Measurements from ENCODE around the gene SH3BP4. TPM values are rescaled to one million over a fixed set of nuclear protein-coding genes. Genes with fewer than 3 reads are reported as not detected.
"Not testable (repeated sequence)": the region's sequence is repeated elsewhere in the genome, so short reads cannot be mapped to it uniquely, and the experiment has no call there.

The SH3BP4 gene
- total RNA-seq, 2 experiments from 2014 or later = 0.06 TPM; not detected in 1

DNA sequence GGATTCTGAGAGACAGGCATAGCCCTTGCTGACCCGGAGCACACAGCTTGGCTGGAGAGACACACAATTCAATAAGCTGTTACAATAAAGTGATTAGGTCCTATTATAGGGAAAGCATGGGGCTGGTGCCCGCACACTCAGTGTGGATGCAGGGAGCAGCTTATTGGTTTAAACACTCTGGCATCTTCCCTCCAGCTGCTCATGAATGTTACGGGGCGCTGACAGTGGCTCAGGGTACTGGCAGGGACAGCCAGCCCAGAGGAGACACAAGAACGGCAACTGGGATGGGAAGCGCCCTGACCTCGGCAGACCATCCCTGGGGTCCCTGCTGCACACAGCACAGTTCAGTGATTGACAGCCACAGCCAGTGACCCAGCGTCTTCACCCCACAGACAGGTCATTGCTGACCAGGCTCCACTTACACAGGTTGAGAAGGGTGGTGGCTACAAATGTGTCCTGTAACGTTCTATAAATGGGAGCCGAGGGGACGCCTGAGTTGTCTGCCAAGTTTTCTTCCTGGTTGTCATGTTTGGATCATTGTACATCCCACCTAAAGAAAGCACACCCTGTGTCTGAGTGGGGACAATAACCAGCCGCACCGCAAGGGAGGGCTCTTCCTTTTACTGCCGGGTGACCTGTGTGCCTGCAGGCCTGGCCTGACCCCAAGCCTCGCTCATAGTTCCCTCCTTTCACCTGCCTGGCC, 60.3 kb downstream of the SH3BP4 start:
- no TSS peak for BruUV-seq (replicated peaks)
- POLR2A ChIA-PET = interaction anchor here (0.6 kb wide), 1 partner anchor 1502 kb away, joined by 4 read pairs; no protein-coding TSS in a partner anchor
- no peak overlapping the region for H2AFZ ChIP-seq (ENCODE audit: low read length)
- H3K4me3 ChIP-seq (ENCODE audit: low read depth, low read length, poor library complexity, severe bottlenecking) = no peak overlapping the region
- no peaks in the 10 kb centered on the region for H3K9me2 ChIP-seq (ENCODE audit: insufficient read depth, low read length)
- TF ChIP-seq, protein P1, sequence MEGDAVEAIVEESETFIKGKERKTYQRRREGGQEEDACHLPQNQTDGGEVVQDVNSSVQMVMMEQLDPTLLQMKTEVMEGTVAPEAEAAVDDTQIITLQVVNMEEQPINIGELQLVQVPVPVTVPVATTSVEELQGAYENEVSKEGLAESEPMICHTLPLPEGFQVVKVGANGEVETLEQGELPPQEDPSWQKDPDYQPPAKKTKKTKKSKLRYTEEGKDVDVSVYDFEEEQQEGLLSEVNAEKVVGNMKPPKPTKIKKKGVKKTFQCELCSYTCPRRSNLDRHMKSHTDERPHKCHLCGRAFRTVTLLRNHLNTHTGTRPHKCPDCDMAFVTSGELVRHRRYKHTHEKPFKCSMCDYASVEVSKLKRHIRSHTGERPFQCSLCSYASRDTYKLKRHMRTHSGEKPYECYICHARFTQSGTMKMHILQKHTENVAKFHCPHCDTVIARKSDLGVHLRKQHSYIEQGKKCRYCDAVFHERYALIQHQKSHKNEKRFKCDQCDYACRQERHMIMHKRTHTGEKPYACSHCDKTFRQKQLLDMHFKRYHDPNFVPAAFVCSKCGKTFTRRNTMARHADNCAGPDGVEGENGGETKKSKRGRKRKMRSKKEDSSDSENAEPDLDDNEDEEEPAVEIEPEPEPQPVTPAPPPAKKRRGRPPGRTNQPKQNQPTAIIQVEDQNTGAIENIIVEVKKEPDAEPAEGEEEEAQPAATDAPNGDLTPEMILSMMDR (conservative IDR thresholded peaks at IDR 0.05; ENCODE audit: low read length) = no peak
- no peak for TF ChIP-seq EZH2phosphoT487 (IDR thresholded peaks at IDR 0.05; ENCODE audit: borderline replicate concordance, low read depth, low read length)
- intact Hi-C loops (cut with micrococcal nuclease; ENCODE audit: unreplicated experiment) = no loop called here
- no peaks in the 10 kb centered on the region for H3K9me3 ChIP-seq (ENCODE audit: low read length)
- no peak overlapping the region for H3K27ac ChIP-seq (ENCODE audit: low read depth, low read length, poor library complexity, severe bottlenecking)
- no peaks in the 10 kb centered on the region for H3K79me2 ChIP-seq (ENCODE audit: insufficient read depth, low read depth, low read length)
- H3K36me3 ChIP-seq (ENCODE audit: insufficient read depth, low read length) = no peaks in the 10 kb centered on the region
- H3K4me1 ChIP-seq (ENCODE audit: insufficient read depth, low read length, poor library complexity, severe bottlenecking) = no peaks in the 10 kb centered on the region
- no peak overlapping the region for H3K4me2 ChIP-seq (ENCODE audit: low read length)
- no peak for DNase-seq (ENCODE audit: low spot score)
- no peaks in the 10 kb centered on the region for H4K20me1 ChIP-seq (ENCODE audit: insufficient read depth, low read length)
- CTCF ChIA-PET (ENCODE audit: unreplicated experiment) = no interaction called here

DNA sequence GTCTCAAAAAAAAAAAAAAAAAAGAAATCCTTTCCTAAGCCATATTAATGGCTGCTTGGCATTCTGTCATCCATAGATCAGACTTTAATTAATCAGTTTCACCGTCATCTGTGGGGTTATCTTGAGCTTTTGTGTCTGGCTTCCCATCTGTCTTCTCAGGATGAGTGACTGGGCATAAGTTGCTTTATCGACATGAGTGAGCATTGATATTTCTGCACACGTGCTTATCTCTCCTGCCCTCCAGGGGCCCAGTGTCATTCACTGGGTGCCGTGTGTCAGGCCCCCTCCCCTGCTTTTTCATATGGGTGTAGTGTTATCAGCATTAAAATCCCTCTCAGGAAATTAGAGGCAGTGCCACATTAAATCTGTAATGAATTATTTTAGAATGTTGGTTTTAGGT, 65.6 kb downstream of the SH3BP4 start:
- ChIA-PET CTCF (ENCODE audit: unreplicated experiment) (interaction anchor here (0.7 kb wide), 1 partner anchor 117 kb away, joined by 3 read pairs; no protein-coding TSS in a partner anchor), POLR2A (no interaction called here)
- TF ChIP-seq, protein P1 (conservative IDR thresholded peaks at IDR 0.05; ENCODE audit: low read length) = no peak
- TF ChIP-seq EZH2phosphoT487 (IDR thresholded peaks at IDR 0.05; ENCODE audit: borderline replicate concordance, low read depth, low read length) = no peak
- Histone ChIP-seq H3K4me3 (ENCODE audit: low read depth, low read length, poor library complexity, severe bottlenecking) (no peak overlapping the region), H3K9me2 (ENCODE audit: insufficient read depth, low read length) (no peaks in the 10 kb centered on the region), H3K4me2 (ENCODE audit: low read length) (no peak overlapping the region), H4K20me1 (ENCODE audit: insufficient read depth, low read length) (no peaks in the 10 kb centered on the region), H3K27ac (ENCODE audit: low read depth, low read length, poor library complexity, severe bottlenecking) (no peak overlapping the region), H3K9me3 (ENCODE audit: low read length) (no peaks in the 10 kb centered on the region), H3K36me3 (ENCODE audit: insufficient read depth, low read length) (no peaks in the 10 kb centered on the region), H3K4me1 (ENCODE audit: insufficient read depth, low read length, poor library complexity, severe bottlenecking) (no peaks in the 10 kb centered on the region), H2AFZ (ENCODE audit: low read length) (no peak overlapping the region), H3K79me2 (ENCODE audit: insufficient read depth, low read depth, low read length) (no peaks in the 10 kb centered on the region)
- no peak for DNase-seq (ENCODE audit: low spot score)
- no TSS peak for BruUV-seq (replicated peaks)
- intact Hi-C loops (cut with micrococcal nuclease; ENCODE audit: unreplicated experiment) = no loop called here

DNA sequence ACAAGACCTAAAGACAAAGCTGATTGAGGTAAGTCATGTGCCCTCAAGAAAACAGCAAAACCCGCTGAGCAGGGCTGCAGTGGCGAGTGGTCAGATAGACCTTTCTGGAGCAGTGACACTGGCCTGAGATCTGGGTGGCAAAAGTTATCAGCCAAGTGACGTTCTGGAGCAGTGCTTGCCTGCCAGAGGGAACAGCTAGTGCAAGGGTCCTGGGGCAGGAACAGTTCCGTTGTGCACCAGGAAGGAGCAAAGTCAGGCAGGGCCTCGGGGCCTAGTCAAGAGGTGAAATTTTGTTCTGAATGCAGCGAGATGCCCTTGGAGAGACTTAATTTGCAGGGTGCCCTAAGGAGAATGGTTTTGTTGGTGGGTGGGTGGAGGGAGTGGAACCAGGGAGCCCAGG, 67.0 kb downstream of the SH3BP4 start:
- Histone ChIP-seq H3K9me2 (ENCODE audit: insufficient read depth, low read length) (no peaks in the 10 kb centered on the region), H3K4me3 (ENCODE audit: low read depth, low read length, poor library complexity, severe bottlenecking) (no peak overlapping the region), H3K4me1 (ENCODE audit: insufficient read depth, low read length, poor library complexity, severe bottlenecking) (no peaks in the 10 kb centered on the region), H3K9me3 (ENCODE audit: low read length) (no peaks in the 10 kb centered on the region), H4K20me1 (ENCODE audit: insufficient read depth, low read length) (no peaks in the 10 kb centered on the region), H3K79me2 (ENCODE audit: insufficient read depth, low read depth, low read length) (no peaks in the 10 kb centered on the region), H2AFZ (ENCODE audit: low read length) (no peak overlapping the region), H3K36me3 (ENCODE audit: insufficient read depth, low read length) (no peaks in the 10 kb centered on the region), H3K27ac (ENCODE audit: low read depth, low read length, poor library complexity, severe bottlenecking) (no peak overlapping the region), H3K4me2 (ENCODE audit: low read length) (no peak overlapping the region)
- ChIA-PET CTCF (ENCODE audit: unreplicated experiment) (no interaction called here), POLR2A (no interaction called here)
- BruUV-seq (replicated peaks) = no TSS peak
- no peak for DNase-seq (ENCODE audit: low spot score)
- intact Hi-C loops (cut with micrococcal nuclease; ENCODE audit: unreplicated experiment) = no loop called here
- no peak for TF ChIP-seq EZH2phosphoT487 (IDR thresholded peaks at IDR 0.05; ENCODE audit: borderline replicate concordance, low read depth, low read length)
- TF ChIP-seq, protein P1 (conservative IDR thresholded peaks at IDR 0.05; ENCODE audit: low read length) = no peak

DNA sequence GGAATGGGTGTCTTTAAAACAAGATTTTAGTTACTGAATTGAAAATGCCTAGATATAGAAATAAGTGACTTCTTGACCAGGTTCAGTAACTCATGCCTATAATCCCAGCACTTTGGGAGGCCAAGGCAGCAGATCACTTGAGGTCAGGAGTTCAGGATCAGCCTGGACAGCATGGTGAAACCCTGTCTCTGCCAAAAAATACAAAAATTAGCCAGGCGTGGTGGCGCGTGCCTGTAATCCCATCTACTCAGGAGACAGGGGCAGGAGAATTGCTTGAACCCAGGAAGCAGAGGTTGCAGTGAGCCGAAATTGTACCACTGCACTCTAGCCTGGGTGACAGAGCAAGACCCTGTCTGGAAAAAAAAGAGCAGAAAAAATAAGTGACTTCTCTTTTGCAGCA, 68.3 kb downstream of the SH3BP4 start:
- BruUV-seq (replicated peaks); H3K9me3 ChIP-seq (ENCODE audit: low read length); intact Hi-C loops (cut with micrococcal nuclease; ENCODE audit: unreplicated experiment); H3K4me1 ChIP-seq (ENCODE audit: insufficient read depth, low read length, poor library complexity, severe bottlenecking); H3K27ac ChIP-seq (ENCODE audit: low read depth, low read length, poor library complexity, severe bottlenecking); H3K4me3 ChIP-seq (ENCODE audit: low read depth, low read length, poor library complexity, severe bottlenecking); CTCF ChIA-PET (ENCODE audit: unreplicated experiment); H2AFZ ChIP-seq (ENCODE audit: low read length); POLR2A ChIA-PET; H3K79me2 ChIP-seq (ENCODE audit: insufficient read depth, low read depth, low read length); H3K9me2 ChIP-seq (ENCODE audit: insufficient read depth, low read length); DNase-seq (ENCODE audit: low spot score); H4K20me1 ChIP-seq (ENCODE audit: insufficient read depth, low read length); H3K36me3 ChIP-seq (ENCODE audit: insufficient read depth, low read length); H3K4me2 ChIP-seq (ENCODE audit: low read length): not testable (repeated sequence)
